K562 (cell line): ENCODE results near the gene DNAJB12. TPM values are rescaled to one million over a fixed set of nuclear protein-coding genes. Genes with fewer than 3 reads are reported as not detected.

Experiments
- CREBBP ChIP-seq: IDR thresholded peaks from one replicate; pipeline ENCODE4 v1.6.1; 2012; ENCODE audit warnings: low read depth, mild to moderate bottlenecking, control low read depth, inconsistent platforms, low read length
- FOXM1 ChIP-seq, 2 experiments: fragments of 450-650 bp in 1 of 2; sonication (generic) in 1 of 2; formaldehyde crosslinking in 1 of 2; IDR thresholded peaks; 2 replicates each; pipeline versions ENCODE4 v1.6.1 to v1.9.0; 2017 to 2022; ENCODE audit warnings: low read depth in 2 of 2, mild to moderate bottlenecking in 2 of 2, missing genetic modification reagents in 1 of 2, moderate library complexity in 1 of 2
- GABPB1 ChIP-seq: sonication (generic); formaldehyde crosslinking; IDR thresholded peaks from 2 replicates; pipeline ENCODE4 v1.8.0; 2022; ENCODE audit warnings: mild to moderate bottlenecking, missing genetic modification reagents
- GTF2A2 ChIP-seq: IDR thresholded peaks from 2 replicates; pipeline ENCODE4 v1.6.1; 2016; ENCODE audit warnings: mild to moderate bottlenecking, missing genetic modification characterization, missing compliant biosample characterization
- KLF10 ChIP-seq: fragments of 250-450 bp; sonication (Bioruptor Pico); IDR thresholded peaks from 2 replicates; pipeline ENCODE4 v1.6.1; 2021; ENCODE audit warnings: matching md5 sums
- MAZ ChIP-seq, 2 experiments: fragments of 450-650 bp in 1 of 2; sonication (generic) in 1 of 2; formaldehyde crosslinking; IDR thresholded peaks in 1 of 2; conservative IDR thresholded peaks in 1 of 2; 2 replicates each; pipeline versions ENCODE4 v1.4.0 to v1.5.0; 2020; ENCODE audit warnings: mild to moderate bottlenecking in 1 of 2, missing genetic modification reagents in 1 of 2
- MCM7 ChIP-seq, 2 experiments: fragments of 450-650 bp; IDR thresholded peaks; 2 replicates each; pipeline ENCODE4 v1.6.1; 2016 to 2018
- MYC ChIP-seq, 2 experiments: fragments of 250-450 bp in 1 of 2; sonication (Bioruptor Pico) in 1 of 2; IDR thresholded peaks; 2 replicates each; pipeline versions ENCODE4 v1.5.1 to v1.6.1; 2012 to 2021; ENCODE audit warnings: low read depth in 2 of 2, borderline replicate concordance in 1 of 2, improper control_type of control experiment in 1 of 2, low read length in 1 of 2, mild to moderate bottlenecking in 1 of 2, moderate library complexity in 1 of 2
- RBM22 ChIP-seq: fragments of 200-400 bp; formaldehyde crosslinking; IDR thresholded peaks from 2 replicates; pipeline ENCODE4 v1.6.1; 2018; ENCODE audit warnings: low read length, low read depth; ENCODE audit not compliant: poor library complexity, severe bottlenecking
- SAP30 ChIP-seq: fragments of 200-600 bp; sonication (generic); IDR thresholded peaks from 2 replicates; pipeline ENCODE4 v1.6.1; 2012; ENCODE audit warnings: borderline replicate concordance, low read depth, mild to moderate bottlenecking, moderate library complexity, low read length, control low read depth, inconsistent platforms; ENCODE audit not compliant: insufficient read depth, poor library complexity, severe bottlenecking
- ZNF23 ChIP-seq: fragments of 250-450 bp; sonication (Bioruptor Pico); IDR thresholded peaks from 2 replicates; pipeline ENCODE4 v1.4.0; 2020; ENCODE audit warnings: mild to moderate bottlenecking
- ZNF347 ChIP-seq: fragments of 450-650 bp; formaldehyde crosslinking; IDR thresholded peaks from 2 replicates; pipeline ENCODE4 v1.4.0; 2020; ENCODE audit warnings: low read depth, mild to moderate bottlenecking, moderate library complexity
- ZNF384 ChIP-seq: IDR thresholded peaks from 2 replicates; pipeline ENCODE4 v1.6.1; 2012; ENCODE audit warnings: low read depth, low read length, improper control_type of control experiment
- ZNF589 ChIP-seq: fragments of 200-800 bp; sonication (Bioruptor generic); IDR thresholded peaks from 2 replicates; pipeline ENCODE4 v1.6.1; 2016; ENCODE audit warnings: low read depth, missing genetic modification characterization, missing compliant biosample characterization
- ZNF785 ChIP-seq: fragments of 250-450 bp; sonication (Bioruptor Pico); IDR thresholded peaks from 2 replicates; pipeline ENCODE4 v1.4.0; 2020; ENCODE audit warnings: mild to moderate bottlenecking
- polyA plus RNA-seq, 8 experiments: library from polyadenylated mRNA; depleted of rRNA in 4 of 8; stranded (reverse) in 5 of 8; unstranded in 3 of 8; fragments of >200 nt; fragmentation: Nextera tagmentation in 2 of 8; fragmentation: Illumina TruSeq in 1 of 8; extraction: Ambion mirVana in 2 of 8; extraction: Trizol in 1 of 8; gene quantifications; 2 replicates each; pipeline versions ENCODE4 v1.2.1 to v1.2.3, GENCODE V29; 2011 to 2014; ENCODE audit warnings: inconsistent platforms in 1 of 8, missing spikeins in 1 of 8
- total RNA-seq, 7 experiments: library from RNA; depleted of rRNA in 6 of 7; stranded (reverse); fragments of >200 nt in 6 of 7; fragmentation: Illumina TruSeq in 2 of 7; extraction: Trizol in 2 of 7; gene quantifications; 2 replicates each; pipeline versions ENCODE4 v1.2.1 to v1.2.3, GENCODE V29; 2011 to 2021; ENCODE audit warnings: low replicate concordance in 1 of 7
- TF ChIP-seq, protein P1 (sequence below): fragments of 250-450 bp; sonication (Bioruptor Pico); IDR thresholded peaks from 2 replicates; pipeline ENCODE4 v1.6.1; 2021; ENCODE audit warnings: mild to moderate bottlenecking
- TF ChIP-seq, protein P2 (sequence below): fragments of 450-650 bp; conservative IDR thresholded peaks from 2 replicates; pipeline ENCODE4 v1.6.1; 2016; ENCODE audit warnings: missing genetic modification characterization, low read depth, mild to moderate bottlenecking, control low read depth, missing compliant biosample characterization
- TF ChIP-seq, protein P3 (sequence below), 2 experiments: IDR thresholded peaks; 2 replicates each; pipeline ENCODE4 v1.6.1; 2012; ENCODE audit warnings: improper control_type of control experiment in 2 of 2, low read depth in 2 of 2, low read length in 2 of 2, borderline replicate concordance in 1 of 2
- TF ChIP-seq, protein P4 (sequence below): fragments of 150-350 bp; IDR thresholded peaks from 2 replicates; pipeline ENCODE4 v1.6.1; 2014; ENCODE audit warnings: low read depth, mild to moderate bottlenecking, low read length, borderline replicate concordance

The DNAJB12 gene
- total and polyA plus RNA-seq, 9 of the 15 experiments (the other 6 are each of a cell fraction or from before 2014, with no cell fraction given): 3.5 to 31.5 (median 20.3) TPM

DNA sequence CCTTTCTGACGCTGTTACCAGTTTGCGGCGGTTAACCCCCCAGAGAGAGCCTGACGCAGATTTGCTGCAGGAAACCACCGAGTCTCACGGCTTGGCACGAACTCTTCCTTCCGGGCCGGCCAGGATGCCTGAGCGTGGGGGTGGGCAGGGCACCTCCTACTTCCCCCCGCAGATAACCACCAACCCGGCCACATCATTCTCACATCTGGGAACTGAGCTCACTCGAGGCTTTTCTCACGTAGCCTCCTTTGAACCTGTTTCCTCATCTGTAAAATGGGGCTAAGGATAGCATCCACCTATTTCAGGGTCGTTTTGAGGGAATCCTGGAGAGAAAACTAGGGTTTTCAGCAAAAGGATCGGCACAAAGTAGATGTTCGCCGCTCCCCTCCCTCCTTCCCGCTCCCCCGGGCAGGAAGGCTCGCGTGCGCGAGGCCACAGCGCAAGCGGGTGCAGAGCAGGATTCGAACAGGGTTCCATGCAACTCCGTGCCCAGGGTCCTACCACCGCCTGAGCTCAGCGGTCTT is 57.4 kb downstream of the DNAJB12 start (continued):
- TF ChIP-seq MCM7 (IDR thresholded peaks at IDR 0.05): no peak
- no peak for TF ChIP-seq CREBBP
- peak; percentile 90; the same call in 1 of the 2 replicates for TF ChIP-seq ZNF589
- no peak for TF ChIP-seq ZNF384
- no peak for TF ChIP-seq ZNF23 (CRISPR knock-in tag)
- TF ChIP-seq RBM22: peak; percentile 13
- peak; percentile 41 for TF ChIP-seq FOXM1 (IDR thresholded peaks at IDR 0.05; ENCODE audit: low read depth)
- no peak for TF ChIP-seq FOXM1 (CRISPR knock-in tag; IDR thresholded peaks at IDR 0.05; ENCODE audit: low read depth)
- TF ChIP-seq, protein P1, sequence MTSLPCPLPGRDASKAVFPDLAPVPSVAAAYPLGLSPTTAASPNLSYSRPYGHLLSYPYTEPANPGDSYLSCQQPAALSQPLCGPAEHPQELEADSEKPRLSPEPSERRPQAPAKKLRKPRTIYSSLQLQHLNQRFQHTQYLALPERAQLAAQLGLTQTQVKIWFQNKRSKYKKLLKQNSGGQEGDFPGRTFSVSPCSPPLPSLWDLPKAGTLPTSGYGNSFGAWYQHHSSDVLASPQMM: no peak
- peak in 1 of 2 experiments; percentile 51; a peak in 2 of 4 replicates for TF ChIP-seq MAZ (CRISPR knock-in tag; conservative IDR thresholded peaks at IDR 0.05 in 1 of 2, IDR thresholded peaks at IDR 0.05 in 1 of 2)
- TF ChIP-seq ZNF347 (CRISPR knock-in tag): no peak
- no peak for TF ChIP-seq ZNF785 (CRISPR knock-in tag)
- TF ChIP-seq GABPB1 (CRISPR knock-in tag): peak; percentile 86
- peak; percentile 74; the same call in 1 of the 2 replicates for TF ChIP-seq GTF2A2
- TF ChIP-seq, protein P2, sequence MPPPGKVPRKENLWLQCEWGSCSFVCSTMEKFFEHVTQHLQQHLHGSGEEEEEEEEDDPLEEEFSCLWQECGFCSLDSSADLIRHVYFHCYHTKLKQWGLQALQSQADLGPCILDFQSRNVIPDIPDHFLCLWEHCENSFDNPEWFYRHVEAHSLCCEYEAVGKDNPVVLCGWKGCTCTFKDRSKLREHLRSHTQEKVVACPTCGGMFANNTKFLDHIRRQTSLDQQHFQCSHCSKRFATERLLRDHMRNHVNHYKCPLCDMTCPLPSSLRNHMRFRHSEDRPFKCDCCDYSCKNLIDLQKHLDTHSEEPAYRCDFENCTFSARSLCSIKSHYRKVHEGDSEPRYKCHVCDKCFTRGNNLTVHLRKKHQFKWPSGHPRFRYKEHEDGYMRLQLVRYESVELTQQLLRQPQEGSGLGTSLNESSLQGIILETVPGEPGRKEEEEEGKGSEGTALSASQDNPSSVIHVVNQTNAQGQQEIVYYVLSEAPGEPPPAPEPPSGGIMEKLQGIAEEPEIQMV: no peak
- TF ChIP-seq MYC (IDR thresholded peaks at IDR 0.05; ENCODE audit: low read depth, low read length): peak; percentile 44; the same call in 1 of the 2 replicates
- TF ChIP-seq MYC (CRISPR knock-in tag; IDR thresholded peaks at IDR 0.05; ENCODE audit: borderline replicate concordance, low read depth): peak; percentile 93
- TF ChIP-seq, protein P3, sequence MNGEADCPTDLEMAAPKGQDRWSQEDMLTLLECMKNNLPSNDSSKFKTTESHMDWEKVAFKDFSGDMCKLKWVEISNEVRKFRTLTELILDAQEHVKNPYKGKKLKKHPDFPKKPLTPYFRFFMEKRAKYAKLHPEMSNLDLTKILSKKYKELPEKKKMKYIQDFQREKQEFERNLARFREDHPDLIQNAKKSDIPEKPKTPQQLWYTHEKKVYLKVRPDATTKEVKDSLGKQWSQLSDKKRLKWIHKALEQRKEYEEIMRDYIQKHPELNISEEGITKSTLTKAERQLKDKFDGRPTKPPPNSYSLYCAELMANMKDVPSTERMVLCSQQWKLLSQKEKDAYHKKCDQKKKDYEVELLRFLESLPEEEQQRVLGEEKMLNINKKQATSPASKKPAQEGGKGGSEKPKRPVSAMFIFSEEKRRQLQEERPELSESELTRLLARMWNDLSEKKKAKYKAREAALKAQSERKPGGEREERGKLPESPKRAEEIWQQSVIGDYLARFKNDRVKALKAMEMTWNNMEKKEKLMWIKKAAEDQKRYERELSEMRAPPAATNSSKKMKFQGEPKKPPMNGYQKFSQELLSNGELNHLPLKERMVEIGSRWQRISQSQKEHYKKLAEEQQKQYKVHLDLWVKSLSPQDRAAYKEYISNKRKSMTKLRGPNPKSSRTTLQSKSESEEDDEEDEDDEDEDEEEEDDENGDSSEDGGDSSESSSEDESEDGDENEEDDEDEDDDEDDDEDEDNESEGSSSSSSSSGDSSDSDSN (IDR thresholded peaks at IDR 0.05; ENCODE audit: borderline replicate concordance in 1 of 2, low read depth in 2 of 2, low read length in 2 of 2): no peak; a peak in 1 of 4 replicates
- TF ChIP-seq SAP30: peak; percentile 20
- TF ChIP-seq, protein P4, sequence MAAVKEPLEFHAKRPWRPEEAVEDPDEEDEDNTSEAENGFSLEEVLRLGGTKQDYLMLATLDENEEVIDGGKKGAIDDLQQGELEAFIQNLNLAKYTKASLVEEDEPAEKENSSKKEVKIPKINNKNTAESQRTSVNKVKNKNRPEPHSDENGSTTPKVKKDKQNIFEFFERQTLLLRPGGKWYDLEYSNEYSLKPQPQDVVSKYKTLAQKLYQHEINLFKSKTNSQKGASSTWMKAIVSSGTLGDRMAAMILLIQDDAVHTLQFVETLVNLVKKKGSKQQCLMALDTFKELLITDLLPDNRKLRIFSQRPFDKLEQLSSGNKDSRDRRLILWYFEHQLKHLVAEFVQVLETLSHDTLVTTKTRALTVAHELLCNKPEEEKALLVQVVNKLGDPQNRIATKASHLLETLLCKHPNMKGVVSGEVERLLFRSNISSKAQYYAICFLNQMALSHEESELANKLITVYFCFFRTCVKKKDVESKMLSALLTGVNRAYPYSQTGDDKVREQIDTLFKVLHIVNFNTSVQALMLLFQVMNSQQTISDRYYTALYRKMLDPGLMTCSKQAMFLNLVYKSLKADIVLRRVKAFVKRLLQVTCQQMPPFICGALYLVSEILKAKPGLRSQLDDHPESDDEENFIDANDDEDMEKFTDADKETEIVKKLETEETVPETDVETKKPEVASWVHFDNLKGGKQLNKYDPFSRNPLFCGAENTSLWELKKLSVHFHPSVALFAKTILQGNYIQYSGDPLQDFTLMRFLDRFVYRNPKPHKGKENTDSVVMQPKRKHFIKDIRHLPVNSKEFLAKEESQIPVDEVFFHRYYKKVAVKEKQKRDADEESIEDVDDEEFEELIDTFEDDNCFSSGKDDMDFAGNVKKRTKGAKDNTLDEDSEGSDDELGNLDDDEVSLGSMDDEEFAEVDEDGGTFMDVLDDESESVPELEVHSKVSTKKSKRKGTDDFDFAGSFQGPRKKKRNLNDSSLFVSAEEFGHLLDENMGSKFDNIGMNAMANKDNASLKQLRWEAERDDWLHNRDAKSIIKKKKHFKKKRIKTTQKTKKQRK: no peak
- TF ChIP-seq KLF10 (CRISPR knock-in tag): 0 out of 2 replicates have a peak, but pooled peaks have one; percentile 44
